NT2/D1 (cell line): ENCODE measurements around the gene KCNMB4.

Experiments used
- SUZ12 ChIP-seq: IDR thresholded peaks from 2 replicates; pipeline ENCODE4 v1.6.1; 2011; ENCODE audit not compliant: insufficient read length, insufficient read depth; ENCODE audit errors: extremely low read depth
- YY1 ChIP-seq: IDR thresholded peaks from 2 replicates; pipeline ENCODE4 v1.6.1; 2011; ENCODE audit not compliant: insufficient read length, insufficient read depth
- ZNF274 ChIP-seq: IDR thresholded peaks from 2 replicates; pipeline ENCODE4 v1.6.1; 2011; ENCODE audit warnings: mild to moderate bottlenecking, low read depth, low read length

GRCh38 chr12:70366581-70367257 lies 629 bp downstream of the KCNMB4 start:
- TF ChIP-seq ZNF274 (no peak), SUZ12 (no peak), YY1 (no peak)
